SKM-1 treated with dmso at 0.1 percent for 144 hours (cell line): ENCODE data around the gene ACOX1.

Experiments
- DNase-seq: peaks from one replicate; lab custom pipeline; 2025; ENCODE audit not compliant: unreplicated experiment; lab: John Stamatoyannopoulos, UW

Gene ACOX1

GRCh38 chr17:75910699-75911098, 68.3 kb downstream of the ACOX1 start:
- no peak for DNase-seq

- DNase-seq, result no peak
Observed at GRCh38 chr17:75909812-75910274, 69.1 kb downstream of the ACOX1 start.

- no peak for DNase-seq
Observed at GRCh38 chr17:75909051-75909811, 69.7 kb downstream of the ACOX1 start.

GRCh38 chr17:75908201-75908600, 70.8 kb downstream of the ACOX1 start:
- no peak for DNase-seq

GRCh38 chr17:75906143-75906884, 72.7 kb downstream of the ACOX1 start:
- DNase-seq, result no peak

GRCh38 chr17:75904749-75905521, 74.0 kb downstream of the ACOX1 start, which contains the start of gene MRPL38:
Gene MRPL38 (minus strand): TSS chr17:75904884. CDS start chr17:75904875, 9 bp downstream.
- peak; percentile 91 for DNase-seq

GRCh38 chr17:75902406-75902805, 76.6 kb downstream of the ACOX1 start:
- no peak for DNase-seq

GRCh38 chr17:75901727-75902126, 77.2 kb downstream of the ACOX1 start:
- DNase-seq, result no peak

GRCh38 chr17:75900691-75901533, 78.1 kb downstream of the ACOX1 start:
- DNase-seq, result no peak

GRCh38 chr17:75899767-75900468, 79.0 kb downstream of the ACOX1 start:
- DNase-seq, result no peak

GRCh38 chr17:75899353-75899752, 79.6 kb downstream of the ACOX1 start:
- DNase-seq, result no peak

GRCh38 chr17:75898791-75899190, 80.2 kb downstream of the ACOX1 start:
- DNase-seq, result no peak

GRCh38 chr17:75898065-75898464, 80.9 kb downstream of the ACOX1 start:
- no peak for DNase-seq

GRCh38 chr17:75897160-75898019, 81.6 kb downstream of the ACOX1 start:
- DNase-seq, result no peak

- DNase-seq, result peak; percentile 59
Observed at GRCh38 chr17:75896415-75897159, 82.4 kb downstream of the ACOX1 start, which contains the start of gene TRIM65. Gene TRIM65 (minus strand): TSS chr17:75896951. CDS start chr17:75896937, 14 bp downstream.

- DNase-seq, result no peak
Observed at GRCh38 chr17:75895370-75896155, 83.4 kb downstream of the ACOX1 start.

- DNase-seq, result no peak
Observed at GRCh38 chr17:75894049-75894733, 84.8 kb downstream of the ACOX1 start.
